GM12878 (cell line): ENCODE data around the gene NCKIPSD. TPM values are rescaled to one million over a fixed set of nuclear protein-coding genes. Genes with fewer than 3 reads are reported as not detected.

Experiments used
- ATAC-seq: fragments of 200-7000 bp; cut with Tn5 transposase; 3 replicates; pipeline ENCODE4 v1.9.1; 2020; ENCODE audit warnings: mild to moderate bottlenecking, moderate library complexity
- BruUV-seq: library from RNA; stranded (reverse); fragments of 400-500 nt; replicated peaks from 2 replicates; lab custom pipeline; 2021; lab: Mats Ljungman, UMichigan
- CTCF ChIA-PET: fragments of 300-600 bp; sonication (Branson Sonifier 250); formaldehyde crosslinking; extraction: SDS; loops from one replicate; lab custom pipeline; 2021; ENCODE audit warnings: inconsistent platforms; lab: Yijun Ruan, JAX
- POLR2A ChIA-PET: fragments of 350-600 bp; formaldehyde crosslinking; extraction: SDS; loops from one replicate; lab custom pipeline; 2021; ENCODE audit warnings: inconsistent platforms; lab: Charles Lee
- RAD21 ChIA-PET: fragments of 300-600 bp; sonication (Branson Sonifier 250); formaldehyde crosslinking; loops from one replicate; lab custom pipeline; 2023; ENCODE audit warnings: antibody characterized with exemption; ENCODE audit not compliant: unreplicated experiment; lab: Charles Lee
- SMC1A ChIA-PET: fragments of 300-600 bp; sonication (Branson Sonifier 250); formaldehyde crosslinking; loops from one replicate; lab custom pipeline; 2023; ENCODE audit not compliant: unreplicated experiment, uncharacterized antibody; lab: Charles Lee
- DNase-seq: peaks from one replicate; pipeline ENCODE4 v3.0.0-alpha.2; 2011; ENCODE audit warnings: low read depth, low spot score
- FAIRE-seq: peaks from 3 replicates; lab custom pipeline; 2011; peaks lifted over from hg19 to GRCh38; lab: Jason Lieb, UNC
- H2AFZ ChIP-seq: 2 replicates; pipeline ENCODE4 v1.6.0; 2011; ENCODE audit warnings: low read depth, low read length, control low read depth; ENCODE audit not compliant: control insufficient read depth
- H3K27ac ChIP-seq: 2 replicates; pipeline ENCODE4 v1.5.1; 2011; ENCODE audit warnings: control low read depth; ENCODE audit not compliant: control insufficient read depth, insufficient read depth
- H3K27me3 ChIP-seq, 2 experiments: replicated peaks in 1 of 2; 2 replicates each; pipeline versions ENCODE4 v1.6.0 to v1.6.1; 2011; ENCODE audit warnings: low read length in 1 of 2; ENCODE audit not compliant: control insufficient read depth in 2 of 2, insufficient read depth in 2 of 2
- H3K36me3 ChIP-seq, 2 experiments: 2 replicates each; pipeline ENCODE4 v1.5.1; 2011; ENCODE audit warnings: low read length in 1 of 2; ENCODE audit not compliant: control insufficient read depth in 2 of 2, insufficient read depth in 2 of 2
- H3K4me1 ChIP-seq: 2 replicates; pipeline ENCODE4 v1.6.1; 2011; ENCODE audit warnings: mild to moderate bottlenecking, low read length, moderate library complexity, mixed read lengths; ENCODE audit not compliant: control insufficient read depth, insufficient read depth
- H3K4me2 ChIP-seq: 2 replicates; pipeline ENCODE4 v1.6.0; 2011; ENCODE audit warnings: control low read depth; ENCODE audit not compliant: control insufficient read depth, insufficient read depth
- H3K4me3 ChIP-seq: fragments of 200-600 bp; sonication (generic); 2 replicates; pipeline ENCODE4 v1.5.1; 2016
- H3K79me2 ChIP-seq: 2 replicates; pipeline ENCODE4 v1.6.0; 2011; ENCODE audit warnings: low read length; ENCODE audit not compliant: control insufficient read depth, insufficient read depth
- H3K9ac ChIP-seq: 2 replicates; pipeline ENCODE4 v1.8.0; 2011; ENCODE audit warnings: low read length, control low read depth, mixed read lengths; ENCODE audit not compliant: control insufficient read depth, insufficient read depth
- H3K9me3 ChIP-seq: replicated peaks from 3 replicates; pipeline ENCODE4 v1.5.1; 2011; ENCODE audit warnings: mild to moderate bottlenecking, low read length; ENCODE audit not compliant: control insufficient read depth, insufficient read depth
- H4K20me1 ChIP-seq: 2 replicates; pipeline ENCODE4 v1.6.0; 2011; ENCODE audit not compliant: control insufficient read depth, insufficient read depth
- ASH2L ChIP-seq: fragments of 300-600, 200-600 bp; sonication (generic); IDR thresholded peaks from 2 replicates; pipeline ENCODE4 v1.6.1; 2017; ENCODE audit warnings: low read depth, mild to moderate bottlenecking, borderline replicate concordance
- ATF7 ChIP-seq: fragments of 450-650 bp; IDR thresholded peaks from 2 replicates; pipeline ENCODE4 v1.6.1; 2016; ENCODE audit warnings: low read depth, mild to moderate bottlenecking
- BCL11A ChIP-seq: IDR thresholded peaks from 2 replicates; pipeline ENCODE4 v1.6.1; 2011; ENCODE audit warnings: low read depth, low read length
- EED ChIP-seq: sonication (generic); IDR thresholded peaks from 2 replicates; pipeline ENCODE4 v1.6.1; 2016; ENCODE audit warnings: antibody characterized with exemption, low read depth
- EP300 ChIP-seq, 2 experiments: fragments of 150-350 bp in 1 of 2; IDR thresholded peaks; 2 replicates each; pipeline ENCODE4 v1.6.1; 2011 to 2012; ENCODE audit warnings: low read depth in 2 of 2, low read length in 2 of 2, borderline replicate concordance in 1 of 2, improper control_type of control experiment in 1 of 2, inconsistent platforms in 1 of 2; ENCODE audit not compliant: control insufficient read depth in 1 of 2
- RAD21 ChIP-seq: IDR thresholded peaks from 2 replicates; pipeline ENCODE4 v1.6.1; 2011; ENCODE audit warnings: mild to moderate bottlenecking, low read depth, low read length, moderate library complexity; ENCODE audit not compliant: insufficient read depth
- RELA ChIP-seq: fragments of 450-650 bp; IDR thresholded peaks from 2 replicates; pipeline ENCODE4 v1.8.0; 2014; ENCODE audit warnings: borderline replicate concordance; ENCODE audit not compliant: partially characterized antibody
- SP1 ChIP-seq: IDR thresholded peaks from one replicate; pipeline ENCODE4 v1.6.1; 2011; ENCODE audit warnings: low read depth, low read length
- ZNF217 ChIP-seq: fragments of 450-650 bp; IDR thresholded peaks from 2 replicates; pipeline ENCODE4 v1.6.1; 2017; ENCODE audit warnings: antibody characterized with exemption, mild to moderate bottlenecking
- WGBS: methylation state at CpG from one replicate; pipeline ENCODE4 v1.1.6; 2016; ENCODE audit warnings: low lambda C conversion rate; ENCODE audit not compliant: insufficient replicate concordance, insufficient coverage; ENCODE audit errors: missing lambda C conversion rate; 5-methylcytosine and 5-hydroxymethylcytosine counted together
- in situ Hi-C: fragments of 300-500 bp; cut with MboI; formaldehyde crosslinking; loops from 9 replicates; pipeline ENCODE4 v1.14.3; 2018; ENCODE audit warnings: mixed read lengths
- intact Hi-C: fragments of 100-400 bp; cut with micrococcal nuclease; formaldehyde crosslinking; loops from one replicate; pipeline ENCODE4 v1.14.2; 2022; ENCODE audit not compliant: unreplicated experiment
- polyA plus RNA-seq, 11 experiments: library from polyadenylated mRNA; depleted of rRNA in 4 of 11; unstranded in 6 of 11; stranded (reverse) in 5 of 11; fragments of >200 nt; fragmentation: Nextera tagmentation in 4 of 11; fragmentation: Illumina TruSeq in 1 of 11; extraction: Ambion mirVana in 4 of 11; extraction: Trizol in 1 of 11; gene quantifications; 1 replicate in 1 of 11; 2 replicates in 10 of 11; pipeline versions ENCODE4 v1.2.1 to v1.2.3, GENCODE V29; 2011 to 2016; ENCODE audit warnings: inconsistent platforms in 2 of 11, missing spikeins in 2 of 11, low read depth in 1 of 11
- total RNA-seq, 4 experiments: library from RNA; depleted of rRNA in 3 of 4; stranded (reverse); fragments of >200 nt in 3 of 4; fragmentation: Illumina TruSeq in 1 of 4; extraction: Trizol in 1 of 4; gene quantifications; 2 replicates each; pipeline versions ENCODE4 v1.2.1 to v1.2.3, GENCODE V29; 2013 to 2021
- TF ChIP-seq, protein P1 (sequence below): fragments of 150-350 bp; IDR thresholded peaks from 2 replicates; pipeline ENCODE4 v1.6.1; 2016; ENCODE audit warnings: low read depth, low read length
- TF ChIP-seq, protein P2 (sequence below): fragments of 450-650 bp; IDR thresholded peaks from 2 replicates; pipeline ENCODE4 v1.6.1; 2017; ENCODE audit warnings: mild to moderate bottlenecking, low read depth, inconsistent platforms; ENCODE audit not compliant: poor library complexity, severe bottlenecking
- TF ChIP-seq, protein P3 (sequence below): fragments of 450-650 bp; IDR thresholded peaks from 2 replicates; pipeline ENCODE4 v1.6.1; 2018; ENCODE audit warnings: borderline replicate concordance, mild to moderate bottlenecking; ENCODE audit not compliant: partially characterized antibody

NCKIPSD gene
- total and polyA plus RNA-seq, 10 of the 15 experiments (the other 5 are each of a cell fraction or from before 2014, with no cell fraction given), result 0.93 to 31.6 (median 15.2) TPM

- no TSS peak for BruUV-seq
- ChIA-PET POLR2A (no interaction called here), SMC1A (no interaction called here), CTCF (no interaction called here), RAD21 (no interaction called here)
- no peaks in the 10 kb centered on the region for H3K9me3 ChIP-seq
- no peak overlapping the region for H3K27ac ChIP-seq
- H3K27me3 ChIP-seq, result no peaks in the 10 kb centered on the region
- FAIRE-seq, result no peak
- H3K4me1 ChIP-seq, result peaks cover 7% of the 10 kb centered on the region; the same call in 1 of the 2 replicates
- 88% methylated on average over 12 of the region's 12 CpGs for WGBS
- no peaks in the 10 kb centered on the region for H4K20me1 ChIP-seq
- no peak overlapping the region for H3K4me2 ChIP-seq
- H3K4me3 ChIP-seq, result no peak overlapping the region
- peaks cover 3% of the 10 kb centered on the region for H3K79me2 ChIP-seq
- H2AFZ ChIP-seq, result no peak overlapping the region
- intact Hi-C loops, result no loop called here
- in situ Hi-C loops, result no loop called here
- H3K9ac ChIP-seq, result no peak overlapping the region
- ATAC-seq, result no peak
- H3K36me3 ChIP-seq, result peaks cover 0 to 8% of the 10 kb centered on the region in 2 experiments; a peak in 3 of 4 replicates
- DNase-seq, result no peak
- TF ChIP-seq, protein P1, sequence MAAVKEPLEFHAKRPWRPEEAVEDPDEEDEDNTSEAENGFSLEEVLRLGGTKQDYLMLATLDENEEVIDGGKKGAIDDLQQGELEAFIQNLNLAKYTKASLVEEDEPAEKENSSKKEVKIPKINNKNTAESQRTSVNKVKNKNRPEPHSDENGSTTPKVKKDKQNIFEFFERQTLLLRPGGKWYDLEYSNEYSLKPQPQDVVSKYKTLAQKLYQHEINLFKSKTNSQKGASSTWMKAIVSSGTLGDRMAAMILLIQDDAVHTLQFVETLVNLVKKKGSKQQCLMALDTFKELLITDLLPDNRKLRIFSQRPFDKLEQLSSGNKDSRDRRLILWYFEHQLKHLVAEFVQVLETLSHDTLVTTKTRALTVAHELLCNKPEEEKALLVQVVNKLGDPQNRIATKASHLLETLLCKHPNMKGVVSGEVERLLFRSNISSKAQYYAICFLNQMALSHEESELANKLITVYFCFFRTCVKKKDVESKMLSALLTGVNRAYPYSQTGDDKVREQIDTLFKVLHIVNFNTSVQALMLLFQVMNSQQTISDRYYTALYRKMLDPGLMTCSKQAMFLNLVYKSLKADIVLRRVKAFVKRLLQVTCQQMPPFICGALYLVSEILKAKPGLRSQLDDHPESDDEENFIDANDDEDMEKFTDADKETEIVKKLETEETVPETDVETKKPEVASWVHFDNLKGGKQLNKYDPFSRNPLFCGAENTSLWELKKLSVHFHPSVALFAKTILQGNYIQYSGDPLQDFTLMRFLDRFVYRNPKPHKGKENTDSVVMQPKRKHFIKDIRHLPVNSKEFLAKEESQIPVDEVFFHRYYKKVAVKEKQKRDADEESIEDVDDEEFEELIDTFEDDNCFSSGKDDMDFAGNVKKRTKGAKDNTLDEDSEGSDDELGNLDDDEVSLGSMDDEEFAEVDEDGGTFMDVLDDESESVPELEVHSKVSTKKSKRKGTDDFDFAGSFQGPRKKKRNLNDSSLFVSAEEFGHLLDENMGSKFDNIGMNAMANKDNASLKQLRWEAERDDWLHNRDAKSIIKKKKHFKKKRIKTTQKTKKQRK, result no peak
- TF ChIP-seq, protein P2, sequence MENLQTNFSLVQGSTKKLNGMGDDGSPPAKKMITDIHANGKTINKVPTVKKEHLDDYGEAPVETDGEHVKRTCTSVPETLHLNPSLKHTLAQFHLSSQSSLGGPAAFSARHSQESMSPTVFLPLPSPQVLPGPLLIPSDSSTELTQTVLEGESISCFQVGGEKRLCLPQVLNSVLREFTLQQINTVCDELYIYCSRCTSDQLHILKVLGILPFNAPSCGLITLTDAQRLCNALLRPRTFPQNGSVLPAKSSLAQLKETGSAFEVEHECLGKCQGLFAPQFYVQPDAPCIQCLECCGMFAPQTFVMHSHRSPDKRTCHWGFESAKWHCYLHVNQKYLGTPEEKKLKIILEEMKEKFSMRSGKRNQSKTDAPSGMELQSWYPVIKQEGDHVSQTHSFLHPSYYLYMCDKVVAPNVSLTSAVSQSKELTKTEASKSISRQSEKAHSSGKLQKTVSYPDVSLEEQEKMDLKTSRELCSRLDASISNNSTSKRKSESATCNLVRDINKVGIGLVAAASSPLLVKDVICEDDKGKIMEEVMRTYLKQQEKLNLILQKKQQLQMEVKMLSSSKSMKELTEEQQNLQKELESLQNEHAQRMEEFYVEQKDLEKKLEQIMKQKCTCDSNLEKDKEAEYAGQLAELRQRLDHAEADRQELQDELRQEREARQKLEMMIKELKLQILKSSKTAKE, result no peak
- TF ChIP-seq EED, result no peak
- TF ChIP-seq, protein P3, sequence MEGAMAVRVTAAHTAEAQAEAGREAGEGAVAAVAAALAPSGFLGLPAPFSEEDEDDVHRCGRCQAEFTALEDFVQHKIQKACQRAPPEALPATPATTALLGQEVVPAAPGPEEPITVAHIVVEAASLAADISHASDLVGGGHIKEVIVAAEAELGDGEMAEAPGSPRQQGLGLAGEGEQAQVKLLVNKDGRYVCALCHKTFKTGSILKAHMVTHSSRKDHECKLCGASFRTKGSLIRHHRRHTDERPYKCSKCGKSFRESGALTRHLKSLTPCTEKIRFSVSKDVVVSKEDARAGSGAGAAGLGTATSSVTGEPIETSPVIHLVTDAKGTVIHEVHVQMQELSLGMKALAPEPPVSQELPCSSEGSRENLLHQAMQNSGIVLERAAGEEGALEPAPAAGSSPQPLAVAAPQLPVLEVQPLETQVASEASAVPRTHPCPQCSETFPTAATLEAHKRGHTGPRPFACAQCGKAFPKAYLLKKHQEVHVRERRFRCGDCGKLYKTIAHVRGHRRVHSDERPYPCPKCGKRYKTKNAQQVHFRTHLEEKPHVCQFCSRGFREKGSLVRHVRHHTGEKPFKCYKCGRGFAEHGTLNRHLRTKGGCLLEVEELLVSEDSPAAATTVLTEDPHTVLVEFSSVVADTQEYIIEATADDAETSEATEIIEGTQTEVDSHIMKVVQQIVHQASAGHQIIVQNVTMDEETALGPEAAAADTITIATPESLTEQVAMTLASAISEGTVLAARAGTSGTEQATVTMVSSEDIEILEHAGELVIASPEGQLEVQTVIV, result no peak
- no peak for TF ChIP-seq EP300 (IDR thresholded peaks at IDR 0.05; ENCODE audit: borderline replicate concordance in 1 of 2, control insufficient read depth in 1 of 2, low read depth in 2 of 2, low read length in 2 of 2)
- no peak for TF ChIP-seq SP1
- no peak for TF ChIP-seq ATF7
- TF ChIP-seq RELA, result no peak
- no peak for TF ChIP-seq ZNF217
- TF ChIP-seq RAD21, result no peak
- TF ChIP-seq ASH2L, result no peak
- no peak for TF ChIP-seq BCL11A
- TF ChIP-seq, all 136 proteins: peak for 0
Measured at GRCh38 chr3:48630833-48631232, 54.9 kb downstream of the NCKIPSD start.
